Naive B cell (primary cell): ENCODE measurements around the gene STARD9. TPM values are rescaled to one million over a fixed set of nuclear protein-coding genes. Genes with fewer than 3 reads are reported as not detected.

ENCODE experiments used
- ATAC-seq, 2 donors: fragments of 150-1000 bp; cut with Tn5 transposase; 2 replicates each; pipeline ENCODE4 v1.10.0; 2021; ENCODE audit warnings: low read depth in 2 of 2, mild to moderate bottlenecking in 2 of 2, moderate library complexity in 2 of 2
- DNase-seq: peaks from one replicate; pipeline ENCODE4 v3.0.0; 2022
- H3K27ac Mint-ChIP-seq, 6 donors: one replicate each; pipeline ENCODE4 v1.8.0; 2020 to 2022; ENCODE audit warnings: mild to moderate bottlenecking in 6 of 6, mixed read lengths in 6 of 6, moderate library complexity in 5 of 6, inconsistent platforms in 2 of 6
- H3K27me3 Mint-ChIP-seq, 3 donors: one replicate each; pipeline ENCODE4 v1.8.0; 2021 to 2022; ENCODE audit warnings: mixed read lengths in 3 of 3, mild to moderate bottlenecking in 1 of 3
- H3K36me3 Mint-ChIP-seq, 2 donors: one replicate each; pipeline ENCODE4 v1.8.0; 2020 to 2022; ENCODE audit warnings: mixed read lengths in 2 of 2, inconsistent platforms in 1 of 2, mild to moderate bottlenecking in 1 of 2
- H3K4me1 Mint-ChIP-seq, 3 donors: one replicate each; pipeline ENCODE4 v1.8.0; 2020 to 2022; ENCODE audit warnings: mixed read lengths in 3 of 3, inconsistent platforms in 1 of 3, mild to moderate bottlenecking in 1 of 3, moderate library complexity in 1 of 3
- H3K4me3 Mint-ChIP-seq, 8 donors: one replicate each; pipeline ENCODE4 v1.8.0; 2020 to 2022; ENCODE audit warnings: mild to moderate bottlenecking in 8 of 8, mixed read lengths in 8 of 8, moderate library complexity in 8 of 8, inconsistent platforms in 2 of 8
- H3K9me3 Mint-ChIP-seq, 7 donors: one replicate each; pipeline ENCODE4 v1.8.0; 2020 to 2022; ENCODE audit warnings: mixed read lengths in 7 of 7, mild to moderate bottlenecking in 5 of 7, inconsistent platforms in 2 of 7, moderate library complexity in 1 of 7
- polyA plus RNA-seq, 6 donors: library from polyadenylated mRNA; unstranded; fragments of 300-500 nt; fragmentation: Illumina TruSeq; gene quantifications; one replicate each; pipeline ENCODE4 v1.2.3, GENCODE V29; 2021; ENCODE audit warnings: low read depth in 6 of 6

The STARD9 gene
- polyA plus RNA-seq, 6 donors from 2014 or later = 0.28 to 1.9 (median 0.91) TPM

- Mint-ChIP-seq H3K4me1 (no peaks in the 10 kb centered on the region), H3K27ac (peak overlapping the region in 1 of 6 donors; percentile 70), H3K4me3 (no peak overlapping the region), H3K36me3 (peaks cover 0 to 3% of the 10 kb centered on the region in 2 donors), H3K27me3 (no peaks in the 10 kb centered on the region), H3K9me3 (no peaks in the 10 kb centered on the region)
- DNase-seq = no peak
- ATAC-seq = no peak
Observed at GRCh38 chr15:42721916-42722315, 146.5 kb downstream of the STARD9 start.

- Mint-ChIP-seq H3K27ac (peak overlapping the region in 1 of 6 donors; percentile 16), H3K9me3 (no peaks in the 10 kb centered on the region), H3K27me3 (no peaks in the 10 kb centered on the region), H3K4me3 (no peak overlapping the region), H3K4me1 (no peaks in the 10 kb centered on the region), H3K36me3 (peaks cover 0 to 10% of the 10 kb centered on the region in 2 donors)
- DNase-seq = no peak
- no peak for ATAC-seq
Observed at GRCh38 chr15:42723068-42723467, 147.7 kb downstream of the STARD9 start.

- DNase-seq (no peak), ATAC-seq (no peak)
- H3K36me3 Mint-ChIP-seq = peaks cover 0 to 17% of the 10 kb centered on the region in 2 donors
- no peak overlapping the region for H3K27ac Mint-ChIP-seq
- H3K27me3 Mint-ChIP-seq = no peaks in the 10 kb centered on the region
- H3K4me1 Mint-ChIP-seq = no peaks in the 10 kb centered on the region
- no peak overlapping the region for H3K4me3 Mint-ChIP-seq
- H3K9me3 Mint-ChIP-seq = no peaks in the 10 kb centered on the region
Observed at GRCh38 chr15:42724276-42724675, 148.9 kb downstream of the STARD9 start.

DNA sequence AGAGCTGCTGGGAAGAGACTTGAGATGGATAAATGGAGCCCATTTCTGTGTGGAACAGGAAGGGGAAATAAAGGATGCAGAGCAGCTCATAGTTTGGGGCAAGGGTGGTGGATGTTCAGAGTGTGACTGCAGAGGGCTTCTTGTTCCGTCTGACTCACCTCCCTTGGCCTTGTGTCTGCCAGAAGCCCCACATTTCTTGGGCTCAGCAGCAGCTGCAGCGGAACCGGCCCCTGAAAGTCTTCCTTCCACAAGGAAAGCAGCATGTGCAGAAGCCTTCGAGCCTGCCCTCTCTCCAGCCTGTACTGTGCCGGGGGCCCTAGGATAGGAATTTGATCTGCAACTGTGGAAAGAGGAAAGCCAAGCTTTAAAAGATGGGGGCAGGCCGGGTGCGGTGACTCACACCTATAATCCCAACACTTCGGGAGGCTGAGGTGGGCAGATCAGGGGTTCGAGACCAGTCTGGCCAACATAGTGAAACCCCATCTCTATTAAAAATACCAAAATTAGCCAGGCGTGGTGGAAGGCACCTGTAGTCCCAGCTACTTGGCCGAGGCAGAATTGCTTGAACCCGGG is 150.0 kb downstream of the STARD9 start:
- no peaks in the 10 kb centered on the region for H3K9me3 Mint-ChIP-seq
- ATAC-seq = no peak
- H3K4me3 Mint-ChIP-seq = no peak overlapping the region
- H3K36me3 Mint-ChIP-seq = peaks cover 0 to 17% of the 10 kb centered on the region in 2 donors
- H3K27ac Mint-ChIP-seq = peak overlapping the region in 1 of 6 donors; percentile 44
- no peaks in the 10 kb centered on the region for H3K4me1 Mint-ChIP-seq
- no peaks in the 10 kb centered on the region for H3K27me3 Mint-ChIP-seq
- no peak for DNase-seq

DNA sequence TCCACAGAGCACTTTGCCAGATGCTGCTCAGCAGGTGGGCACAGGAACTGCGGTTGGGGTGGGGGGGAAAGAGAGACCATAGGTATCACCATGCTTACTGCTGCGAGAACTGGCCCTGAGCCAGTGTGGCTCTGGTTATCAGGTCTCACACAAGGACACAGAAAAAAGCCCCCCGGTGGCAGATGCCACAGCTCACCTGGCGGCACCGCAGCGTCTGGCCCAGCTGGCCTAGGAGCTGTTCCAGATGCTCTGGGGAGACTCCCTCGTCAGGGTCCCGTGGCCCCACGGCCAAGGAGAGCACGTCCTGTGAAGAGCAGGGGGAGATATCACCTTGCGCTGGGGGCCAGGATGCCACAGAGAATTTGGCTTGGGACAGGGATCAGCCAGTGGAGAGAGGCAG is 150.7 kb downstream of the STARD9 start:
- H3K36me3 Mint-ChIP-seq = peaks cover 0 to 21% of the 10 kb centered on the region in 2 donors
- H3K9me3 Mint-ChIP-seq = no peaks in the 10 kb centered on the region
- DNase-seq (no peak), ATAC-seq (no peak)
- H3K27me3 Mint-ChIP-seq = no peaks in the 10 kb centered on the region
- no peak overlapping the region for H3K27ac Mint-ChIP-seq
- no peaks in the 10 kb centered on the region for H3K4me1 Mint-ChIP-seq
- no peak overlapping the region for H3K4me3 Mint-ChIP-seq

GRCh38 chr15:42727750-42728381 is 152.5 kb downstream of the STARD9 start:
- H3K4me3 Mint-ChIP-seq = no peak overlapping the region
- peaks cover 0 to 1% (median 0%) of the 10 kb centered on the region in 3 donors for H3K4me1 Mint-ChIP-seq
- peak overlapping the region in 1 of 6 donors; percentile 74 for H3K27ac Mint-ChIP-seq
- peaks cover 0 to 37% of the 10 kb centered on the region in 2 donors for H3K36me3 Mint-ChIP-seq
- DNase-seq = no peak
- no peak for ATAC-seq
- no peaks in the 10 kb centered on the region for H3K27me3 Mint-ChIP-seq
- H3K9me3 Mint-ChIP-seq = no peaks in the 10 kb centered on the region

DNA sequence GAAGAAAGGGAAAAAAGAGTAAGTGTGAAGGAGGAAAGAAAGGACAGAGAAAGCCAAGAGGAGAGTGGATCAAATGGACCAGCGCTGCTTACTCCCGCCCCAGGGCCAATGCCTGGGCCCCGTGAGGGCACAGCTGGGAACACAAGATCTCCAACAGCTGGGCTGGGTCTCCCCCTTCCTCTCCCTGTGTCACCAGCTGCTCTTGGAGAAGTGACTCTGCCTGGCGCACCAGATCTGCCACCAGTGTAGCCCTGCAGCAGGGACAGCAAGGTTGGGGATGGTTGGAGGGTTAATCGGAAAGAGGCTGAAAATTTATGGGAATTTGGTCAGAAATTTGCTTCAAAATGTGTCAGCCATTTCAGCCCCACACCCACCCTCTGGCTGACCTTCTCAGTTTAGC is 153.2 kb downstream of the STARD9 start:
- no peak overlapping the region for H3K4me3 Mint-ChIP-seq
- H3K27ac Mint-ChIP-seq = peak overlapping the region in 1 of 6 donors; percentile 97
- no peak for DNase-seq
- H3K4me1 Mint-ChIP-seq = peaks cover 0 to 5% (median 0%) of the 10 kb centered on the region in 3 donors
- H3K27me3 Mint-ChIP-seq = no peaks in the 10 kb centered on the region
- H3K9me3 Mint-ChIP-seq = no peaks in the 10 kb centered on the region
- no peak for ATAC-seq
- H3K36me3 Mint-ChIP-seq = peaks cover 0 to 42% of the 10 kb centered on the region in 2 donors

- no peak for ATAC-seq
- H3K27me3 Mint-ChIP-seq = no peaks in the 10 kb centered on the region
- peaks cover 0 to 42% of the 10 kb centered on the region in 2 donors for H3K36me3 Mint-ChIP-seq
- no peak overlapping the region for H3K27ac Mint-ChIP-seq
- H3K4me1 Mint-ChIP-seq = peaks cover 0 to 6% (median 0%) of the 10 kb centered on the region in 3 donors
- H3K9me3 Mint-ChIP-seq = no peaks in the 10 kb centered on the region
- H3K4me3 Mint-ChIP-seq = no peak overlapping the region
- DNase-seq = no peak
Observed at GRCh38 chr15:42728972-42729371, 153.6 kb downstream of the STARD9 start.

DNA sequence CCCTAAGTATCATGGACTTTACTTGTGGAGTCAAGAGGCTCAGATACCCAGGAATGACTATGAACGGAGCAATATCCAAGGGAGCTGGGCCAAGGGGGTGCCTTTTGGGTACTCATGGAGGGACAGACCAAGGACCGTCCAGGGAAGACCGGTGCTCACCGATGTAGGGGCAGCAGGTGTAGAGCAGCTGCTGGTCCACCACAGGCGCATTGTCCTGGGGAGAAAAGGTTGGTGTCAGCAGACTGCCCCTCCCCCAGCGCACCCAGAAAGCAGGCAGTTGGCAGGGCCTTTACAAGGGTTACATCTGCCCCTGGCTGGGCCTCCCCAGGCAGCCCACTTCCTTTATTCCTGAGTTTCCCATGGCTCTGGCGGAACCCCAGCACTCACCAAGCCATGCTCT is 154.0 kb downstream of the STARD9 start:
- Mint-ChIP-seq H3K4me3 (no peak overlapping the region), H3K9me3 (no peaks in the 10 kb centered on the region), H3K4me1 (peaks cover 2 to 10% (median 3%) of the 10 kb centered on the region in 3 donors), H3K27me3 (no peaks in the 10 kb centered on the region), H3K36me3 (peaks cover 0 to 42% of the 10 kb centered on the region in 2 donors), H3K27ac (no peak overlapping the region)
- DNase-seq = no peak
- no peak for ATAC-seq

DNA sequence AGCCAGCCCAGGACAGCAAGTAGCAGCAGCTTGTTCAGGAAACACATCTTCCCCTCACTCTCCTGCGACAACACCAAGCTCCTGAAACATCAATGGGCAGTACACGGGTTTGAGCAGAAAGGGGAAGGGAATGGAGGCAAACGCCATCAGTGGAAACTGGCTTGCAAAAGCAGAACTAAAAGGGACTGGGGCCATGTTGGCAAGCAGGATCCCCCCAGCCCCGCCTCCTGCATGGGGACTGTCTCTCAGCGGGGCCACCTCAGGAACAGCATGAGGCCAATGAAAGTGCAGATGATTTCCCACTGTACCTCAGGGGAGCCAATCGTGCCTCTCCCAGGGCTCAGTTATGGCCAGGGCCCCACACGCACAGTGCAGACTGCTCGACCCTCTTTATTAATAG is 154.7 kb downstream of the STARD9 start:
- peaks cover 0 to 42% of the 10 kb centered on the region in 2 donors for H3K36me3 Mint-ChIP-seq
- H3K4me3 Mint-ChIP-seq = no peak overlapping the region
- no peak overlapping the region for H3K27ac Mint-ChIP-seq
- ATAC-seq (no peak), DNase-seq (no peak)
- no peaks in the 10 kb centered on the region for H3K27me3 Mint-ChIP-seq
- no peaks in the 10 kb centered on the region for H3K9me3 Mint-ChIP-seq
- peaks cover 2 to 12% (median 4%) of the 10 kb centered on the region in 3 donors for H3K4me1 Mint-ChIP-seq

DNA sequence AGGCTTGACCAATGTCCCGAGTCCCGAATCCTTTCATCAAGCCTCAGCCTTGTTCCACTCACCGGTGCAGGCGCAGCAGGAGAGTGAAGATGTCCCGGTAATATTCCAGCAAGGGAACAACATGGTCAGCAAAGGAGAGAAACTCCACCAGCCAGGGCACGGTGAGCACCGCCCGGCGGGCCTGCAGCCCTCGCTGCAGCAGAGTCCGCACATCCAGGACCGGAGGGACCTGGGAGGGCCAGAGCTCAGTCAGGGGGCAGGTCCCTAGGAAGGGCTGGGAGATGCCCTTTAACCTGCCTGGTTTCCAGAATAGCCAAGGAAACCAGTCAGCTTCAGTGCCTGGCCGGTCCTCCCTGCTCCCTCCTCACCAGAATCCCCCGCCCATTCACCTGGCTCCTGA is 155.1 kb downstream of the STARD9 start:
- H3K36me3 Mint-ChIP-seq = peaks cover 0 to 42% of the 10 kb centered on the region in 2 donors

DNA sequence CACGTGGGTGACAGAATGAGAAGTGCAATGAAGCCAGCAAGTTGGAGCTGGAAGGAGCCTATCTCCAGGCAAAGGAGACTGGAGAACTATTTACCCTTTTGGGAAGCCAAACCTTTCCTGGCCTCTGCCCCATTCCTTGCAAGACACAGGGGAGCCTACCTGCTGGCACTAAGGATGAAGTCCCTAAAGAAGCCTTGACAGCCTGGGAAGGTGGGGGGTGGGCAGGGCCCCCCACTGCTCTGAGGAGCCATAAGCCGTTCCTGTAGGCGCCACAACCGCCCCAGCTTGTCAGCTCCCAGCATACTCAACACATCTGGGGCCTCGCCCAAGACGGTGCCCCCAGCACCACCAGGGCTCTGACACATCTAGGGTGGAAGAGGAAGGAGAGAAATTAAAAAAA is 156.1 kb downstream of the STARD9 start:
- Mint-ChIP-seq H3K36me3 (peaks cover 0 to 42% of the 10 kb centered on the region in 2 donors), H3K9me3 (no peaks in the 10 kb centered on the region), H3K27me3 (no peaks in the 10 kb centered on the region), H3K4me1 (peaks cover 6 to 23% (median 7%) of the 10 kb centered on the region in 3 donors), H3K27ac (peak overlapping the region in 1 of 6 donors; percentile 14), H3K4me3 (peak overlapping the region in 1 of 8 donors; percentile 67)
- DNase-seq = no peak
- no peak for ATAC-seq

More for the DNA sequence above, 155.1 kb downstream of the STARD9 start:
- DNase-seq (no peak), ATAC-seq (no peak)
- H3K27ac Mint-ChIP-seq = no peak overlapping the region
- no peaks in the 10 kb centered on the region for H3K9me3 Mint-ChIP-seq
- H3K4me1 Mint-ChIP-seq = peaks cover 2 to 16% (median 4%) of the 10 kb centered on the region in 3 donors
- H3K27me3 Mint-ChIP-seq = no peaks in the 10 kb centered on the region
- H3K4me3 Mint-ChIP-seq = no peak overlapping the region

DNA sequence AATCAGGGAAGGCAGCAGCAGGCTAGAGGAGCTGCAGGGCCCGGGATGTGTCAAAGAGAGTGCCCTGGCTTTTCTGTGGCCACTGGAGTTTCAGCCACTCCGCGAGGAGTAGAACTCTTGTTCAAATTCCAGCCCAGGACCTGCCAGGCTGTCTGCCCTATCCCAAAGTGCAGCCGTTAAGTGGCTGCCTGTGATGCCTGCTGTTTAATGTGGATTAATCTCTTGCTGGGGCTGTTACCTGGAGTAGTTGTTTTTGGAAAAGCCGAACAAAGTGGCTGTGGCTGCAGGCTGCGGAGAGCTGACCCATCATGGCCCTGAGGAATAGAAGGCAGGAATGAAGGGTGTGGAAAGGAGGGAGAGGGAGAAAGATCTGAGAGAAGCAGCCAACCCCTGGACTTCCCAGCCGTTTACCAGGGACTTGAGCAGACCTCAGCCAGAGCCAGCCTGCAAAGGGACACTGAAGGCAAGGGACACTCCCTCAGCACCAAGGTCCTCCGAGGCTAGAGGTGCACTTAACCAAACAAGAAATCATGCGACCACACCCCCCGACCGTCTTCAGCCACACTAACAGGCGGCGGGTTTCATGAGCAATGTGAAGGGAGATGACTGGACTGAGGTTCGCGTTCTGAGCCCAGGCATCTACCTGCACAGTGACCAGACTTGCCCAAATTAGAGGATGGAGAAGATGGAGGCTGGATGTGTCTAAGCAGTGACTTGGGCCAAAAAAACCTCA is 156.9 kb downstream of the STARD9 start:
- H3K9me3 Mint-ChIP-seq = no peaks in the 10 kb centered on the region
- H3K4me1 Mint-ChIP-seq = peaks cover 6 to 25% (median 7%) of the 10 kb centered on the region in 3 donors
- H3K27ac Mint-ChIP-seq = peak overlapping the region in 1 of 6 donors; percentile 26
- no peaks in the 10 kb centered on the region for H3K27me3 Mint-ChIP-seq
- no peak for ATAC-seq
- peaks cover 0 to 36% of the 10 kb centered on the region in 2 donors for H3K36me3 Mint-ChIP-seq
- peak overlapping the region in 2 of 8 donors; percentile 9 to 48 for H3K4me3 Mint-ChIP-seq
- DNase-seq = no peak

GRCh38 chr15:42733027-42733426 is 157.6 kb downstream of the STARD9 start:
- ATAC-seq (no peak), DNase-seq (no peak)
- Mint-ChIP-seq H3K27ac (peak overlapping the region in 2 of 6 donors; percentile 57 to 86), H3K4me3 (peak overlapping the region in 2 of 8 donors; percentile 11 to 48), H3K9me3 (no peaks in the 10 kb centered on the region), H3K27me3 (no peaks in the 10 kb centered on the region), H3K4me1 (peaks cover 7 to 30% (median 11%) of the 10 kb centered on the region in 3 donors), H3K36me3 (peaks cover 0 to 32% of the 10 kb centered on the region in 2 donors)
